HCT116 (cell line): ENCODE measurements around the gene SEC14L6. TPM values are rescaled to one million over a fixed set of nuclear protein-coding genes. Genes with fewer than 3 reads are reported as not detected.

Experiments
- ATAC-seq: fragments of 200-7000 bp; cut with Tn5 transposase; 2 replicates; pipeline ENCODE4 v1.9.1; 2020; ENCODE audit warnings: mild to moderate bottlenecking, moderate library complexity
- BruUV-seq: library from RNA; stranded (reverse); fragments of 400-500 nt; replicated peaks from 2 replicates; lab custom pipeline; 2021; lab: Mats Ljungman, UMichigan
- CTCF ChIA-PET: fragments of 300-600 bp; sonication (Branson Sonifier 250); formaldehyde crosslinking; loops from one replicate; lab custom pipeline; 2021; ENCODE audit warnings: antibody characterized with exemption; lab: Charles Lee
- POLR2A ChIA-PET: fragments of 300-600, 350-600 bp; sonication (Branson Sonifier 250); formaldehyde crosslinking; loops from one replicate; lab custom pipeline; 2021; ENCODE audit warnings: antibody characterized with exemption; lab: Charles Lee
- RAD21 ChIA-PET, 2 experiments: fragments of 300-600 bp; sonication (Branson Sonifier 250); formaldehyde crosslinking; loops; one replicate each; lab custom pipeline; 2023; ENCODE audit warnings: low total read pairs in 2 of 2; ENCODE audit not compliant: uncharacterized antibody in 2 of 2, unreplicated experiment in 2 of 2, low non-redundant PET in 1 of 2; lab: Charles Lee
- DNase-seq: peaks from one replicate; pipeline ENCODE4 v3.0.0-alpha.2; 2010; ENCODE audit warnings: low read depth, low spot score
- H2AFZ ChIP-seq: fragments of 200-600 bp; shearing (Covaris generic), sonication (generic); 2 replicates; pipeline ENCODE4 v1.6.1; 2017; ENCODE audit warnings: low read depth, mixed run types, mixed read lengths, antibody characterized with exemption, low read length; ENCODE audit not compliant: poor library complexity, severe bottlenecking
- H3K27ac ChIP-seq: 2 replicates; pipeline ENCODE4 v1.5.1; 2012; ENCODE audit warnings: low read depth, low read length
- H3K27me3 ChIP-seq: fragments of 200-600 bp; sonication (generic); 2 replicates; pipeline ENCODE4 v1.6.1; 2016; ENCODE audit warnings: mixed run types, low read length, mixed read lengths; ENCODE audit not compliant: insufficient read depth
- H3K36me3 ChIP-seq, 2 experiments: fragments of 200-500 bp in 1 of 2; fragments of 200-600 bp in 1 of 2; sonication (Bioruptor generic) in 1 of 2; sonication (generic) in 1 of 2; 2 replicates each; pipeline versions ENCODE4 v1.5.1 to v1.6.1; 2014 to 2016; ENCODE audit warnings: low read length in 2 of 2, inconsistent platforms in 1 of 2, mixed read lengths in 1 of 2, mixed run types in 1 of 2; ENCODE audit not compliant: insufficient read depth in 2 of 2, control insufficient read depth in 1 of 2
- H3K4me1 ChIP-seq, 2 experiments: fragments of 200-600 bp in 1 of 2; sonication (generic) in 1 of 2; 2 replicates each; pipeline versions ENCODE4 v1.5.1 to v1.6.1; 2012 to 2017; ENCODE audit warnings: low read length in 2 of 2, inconsistent platforms in 1 of 2, mild to moderate bottlenecking in 1 of 2, mixed read lengths in 1 of 2, mixed run types in 1 of 2, moderate library complexity in 1 of 2; ENCODE audit not compliant: insufficient read depth in 2 of 2, control insufficient read depth in 1 of 2
- H3K4me2 ChIP-seq: fragments of 200-600 bp; sonication (generic); 2 replicates; pipeline ENCODE4 v1.6.1; 2017; ENCODE audit warnings: mixed run types, low read length, mixed read lengths
- H3K4me3 ChIP-seq, 2 experiments: fragments of 200-600 bp in 1 of 2; sonication (generic) in 1 of 2; replicated peaks in 1 of 2; 2 replicates each; pipeline ENCODE4 v1.5.1; 2011 to 2016; ENCODE audit warnings: low read length in 2 of 2, control low read depth in 1 of 2, low read depth in 1 of 2, mild to moderate bottlenecking in 1 of 2, mixed read lengths in 1 of 2, mixed run types in 1 of 2
- H3K79me2 ChIP-seq: fragments of 200-600 bp; sonication (generic); 2 replicates; pipeline ENCODE4 v1.6.1; 2017; ENCODE audit warnings: mild to moderate bottlenecking, mixed run types, low read length, moderate library complexity, mixed read lengths; ENCODE audit not compliant: insufficient read depth
- H3K9ac ChIP-seq: fragments of 200-600 bp; sonication (generic); 2 replicates; pipeline ENCODE4 v1.6.1; 2016; ENCODE audit warnings: low read length, mixed read lengths
- H3K9me2 ChIP-seq: fragments of 200-600 bp; sonication (generic), shearing (Covaris generic); 2 replicates; pipeline ENCODE4 v1.6.1; 2017; ENCODE audit warnings: mixed run types, mild to moderate bottlenecking, moderate library complexity; ENCODE audit not compliant: insufficient read depth
- H3K9me3 ChIP-seq, 2 experiments: fragments of 200-500 bp in 1 of 2; fragments of 200-600 bp in 1 of 2; sonication (Bioruptor generic) in 1 of 2; sonication (generic) in 1 of 2; 2 replicates each; pipeline ENCODE4 v1.6.1; 2014 to 2017; ENCODE audit warnings: low read length in 2 of 2, mixed read lengths in 2 of 2, inconsistent platforms in 1 of 2, low read depth in 1 of 2, mild to moderate bottlenecking in 1 of 2, mixed run types in 1 of 2, moderate library complexity in 1 of 2; ENCODE audit not compliant: control insufficient read depth in 1 of 2, insufficient read depth in 1 of 2
- H4K20me1 ChIP-seq: fragments of 200-600 bp; sonication (generic), shearing (Covaris generic); 2 replicates; pipeline ENCODE4 v1.6.1; 2017; ENCODE audit warnings: mixed run types, mild to moderate bottlenecking, moderate library complexity; ENCODE audit not compliant: insufficient read depth
- REST ChIP-seq: IDR thresholded peaks from 2 replicates; pipeline ENCODE4 v1.6.1; 2012; ENCODE audit warnings: low read depth
- SP1 ChIP-seq: IDR thresholded peaks from 2 replicates; pipeline ENCODE4 v1.6.1; 2012; ENCODE audit warnings: low read depth
- SRF ChIP-seq: IDR thresholded peaks from 2 replicates; pipeline ENCODE4 v1.6.1; 2012; ENCODE audit warnings: low read depth
- ZBTB33 ChIP-seq: IDR thresholded peaks from 2 replicates; pipeline ENCODE4 v1.6.1; 2011; ENCODE audit warnings: mild to moderate bottlenecking, low read length, moderate library complexity; ENCODE audit not compliant: insufficient replicate concordance; ENCODE audit errors: extremely low read depth
- intact Hi-C: fragments of 100-400 bp; cut with micrococcal nuclease; formaldehyde crosslinking; loops from 2 replicates; pipeline ENCODE4 v1.10.0; 2022
- total RNA-seq: library from RNA; stranded (reverse); gene quantifications from one replicate; pipeline ENCODE4 v1.2.1, GENCODE V29; 2021; ENCODE audit not compliant: unreplicated experiment

Gene SEC14L6
- total RNA-seq, 1 experiment from 2014 or later: not detected

- POLR2A ChIA-PET: no interaction called here
- BruUV-seq: no TSS peak
- no peak for DNase-seq
These were observed 19.6 kb upstream of the SEC14L6 start for GRCh38 chr22:30566125-30566524.

More at GRCh38 chr22:30566125-30566524, 19.6 kb upstream of the SEC14L6 start:
- H4K20me1 ChIP-seq: no peaks in the 10 kb centered on the region
- no peak overlapping the region for H3K4me3 ChIP-seq
- no peak for ATAC-seq
- H3K27me3 ChIP-seq: no peaks in the 10 kb centered on the region; the same call in 1 of the 2 replicates
- no peaks in the 10 kb centered on the region for H3K9me3 ChIP-seq
- no peaks in the 10 kb centered on the region for H3K9me2 ChIP-seq
- no peaks in the 10 kb centered on the region for H3K36me3 ChIP-seq
- H3K9ac ChIP-seq: no peak overlapping the region
- H3K79me2 ChIP-seq: no peaks in the 10 kb centered on the region
- TF ChIP-seq REST (no peak), ZBTB33 (no peak), SP1 (no peak), SRF (no peak)
- no peak overlapping the region for H3K27ac ChIP-seq
- H2AFZ ChIP-seq: no peak overlapping the region
- ChIA-PET CTCF (no interaction called here), RAD21 (no interaction called here)
- H3K4me2 ChIP-seq: peak overlapping the region; percentile 39
- intact Hi-C loops: no loop called here
- H3K4me1 ChIP-seq: peaks cover 8 to 27% of the 10 kb centered on the region in 2 experiments; a peak in 3 of 4 replicates
